HFFc6 (cell line): ENCODE data around the gene UNK. TPM values are rescaled to one million over a fixed set of nuclear protein-coding genes. Genes with fewer than 3 reads are reported as not detected.

ENCODE experiments used
- DNase-seq: peaks from one replicate; pipeline ENCODE4 v3.0.0-alpha.2; 2018
- H3K27ac Mint-ChIP-seq: 2 replicates; pipeline ENCODE4 v1.8.0; 2020; ENCODE audit warnings: mild to moderate bottlenecking, mixed read lengths
- H3K27me3 Mint-ChIP-seq: 2 replicates; pipeline ENCODE4 v1.8.0; 2021; ENCODE audit warnings: mild to moderate bottlenecking, moderate library complexity, mixed read lengths; ENCODE audit not compliant: insufficient read depth
- H3K36me3 Mint-ChIP-seq: 2 replicates; pipeline ENCODE4 v1.8.0; 2021; ENCODE audit warnings: low read depth, mixed read lengths
- H3K4me1 Mint-ChIP-seq: 2 replicates; pipeline ENCODE4 v1.8.0; 2020; ENCODE audit warnings: low read depth, mixed read lengths
- H3K4me3 Mint-ChIP-seq: 2 replicates; pipeline ENCODE4 v1.8.0; 2020; ENCODE audit warnings: mild to moderate bottlenecking, moderate library complexity, mixed read lengths
- H3K9me3 Mint-ChIP-seq: 2 replicates; pipeline ENCODE4 v1.8.0; 2020; ENCODE audit warnings: mild to moderate bottlenecking, mixed read lengths
- microRNA-seq: library from miRNA; unstranded; fragments of <30 nt; microRNA quantifications from one replicate; pipeline ENCODE4, GENCODE V29; 2019
- total RNA-seq, 6 experiments: library from RNA; stranded (reverse); fragmentation: NEBNext Ultra II Directional; extraction: Animal tissue kit (Norgen Biotek cat#: 25700); gene quantifications; 2 replicates in 1 of 6; 3 replicates in 5 of 6; pipeline ENCODE4 v1.2.3, GENCODE V29; 2021
- TF ChIP-seq, protein P1 (sequence below): fragments of 200-600 bp; sonication (generic); IDR thresholded peaks from 2 replicates; pipeline ENCODE4 v1.5.0; 2021; ENCODE audit warnings: antibody characterized with exemption, mild to moderate bottlenecking

Gene UNK
- total RNA-seq, 6 experiments from 2014 or later, result 12.7 to 18.6 (median 16.2) TPM

DNA sequence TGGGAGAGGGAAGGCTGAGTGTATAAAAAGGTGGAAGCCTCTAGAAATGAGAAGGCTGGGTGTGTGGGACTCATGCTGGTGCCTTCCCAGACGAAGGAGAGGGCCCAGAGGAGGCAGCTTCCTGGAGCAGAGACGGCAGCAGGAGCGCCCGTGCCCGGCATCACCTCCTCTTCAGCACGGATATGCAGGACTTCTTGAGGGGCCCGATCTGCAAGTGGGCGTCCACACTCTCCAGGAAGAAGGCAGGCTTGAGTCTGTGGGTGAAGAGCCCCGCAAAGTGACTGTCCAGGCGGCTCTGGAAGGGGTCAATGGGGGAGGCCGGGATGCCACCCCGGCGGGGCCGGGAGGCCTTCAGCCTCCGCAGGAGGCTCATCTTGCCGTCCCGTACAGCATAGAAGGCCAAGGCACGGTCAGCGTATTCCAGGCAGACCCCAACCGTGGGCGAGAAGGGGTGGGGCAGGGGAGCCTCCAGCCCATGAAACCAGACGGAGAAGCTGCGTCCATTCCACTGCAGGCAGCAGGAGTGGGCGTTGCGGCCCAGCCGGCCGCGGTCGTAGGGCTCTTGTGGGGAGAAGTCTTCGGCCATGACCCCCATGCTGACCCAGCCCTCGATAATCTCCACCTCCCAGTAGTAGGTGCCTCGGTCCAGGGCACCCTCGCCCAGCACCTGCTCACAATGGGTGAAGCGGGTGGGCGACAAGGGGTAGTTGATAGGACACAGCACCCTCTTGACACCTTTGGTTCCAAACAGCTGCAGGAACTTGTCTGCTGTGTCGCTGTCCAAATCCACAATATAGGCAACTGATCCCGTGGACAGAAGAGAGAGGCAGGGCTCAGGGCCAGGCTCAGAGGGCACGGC lies 89.9 kb downstream of the UNK start:
- Mint-ChIP-seq H3K9me3 (no peaks in the 10 kb centered on the region), H3K27ac (no peak overlapping the region), H3K4me3 (no peak overlapping the region), H3K27me3 (no peaks in the 10 kb centered on the region; the same call in 1 of the 2 replicates), H3K36me3 (no peaks in the 10 kb centered on the region), H3K4me1 (peaks cover 27% of the 10 kb centered on the region)
- TF ChIP-seq, protein P1, sequence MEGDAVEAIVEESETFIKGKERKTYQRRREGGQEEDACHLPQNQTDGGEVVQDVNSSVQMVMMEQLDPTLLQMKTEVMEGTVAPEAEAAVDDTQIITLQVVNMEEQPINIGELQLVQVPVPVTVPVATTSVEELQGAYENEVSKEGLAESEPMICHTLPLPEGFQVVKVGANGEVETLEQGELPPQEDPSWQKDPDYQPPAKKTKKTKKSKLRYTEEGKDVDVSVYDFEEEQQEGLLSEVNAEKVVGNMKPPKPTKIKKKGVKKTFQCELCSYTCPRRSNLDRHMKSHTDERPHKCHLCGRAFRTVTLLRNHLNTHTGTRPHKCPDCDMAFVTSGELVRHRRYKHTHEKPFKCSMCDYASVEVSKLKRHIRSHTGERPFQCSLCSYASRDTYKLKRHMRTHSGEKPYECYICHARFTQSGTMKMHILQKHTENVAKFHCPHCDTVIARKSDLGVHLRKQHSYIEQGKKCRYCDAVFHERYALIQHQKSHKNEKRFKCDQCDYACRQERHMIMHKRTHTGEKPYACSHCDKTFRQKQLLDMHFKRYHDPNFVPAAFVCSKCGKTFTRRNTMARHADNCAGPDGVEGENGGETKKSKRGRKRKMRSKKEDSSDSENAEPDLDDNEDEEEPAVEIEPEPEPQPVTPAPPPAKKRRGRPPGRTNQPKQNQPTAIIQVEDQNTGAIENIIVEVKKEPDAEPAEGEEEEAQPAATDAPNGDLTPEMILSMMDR, result no peak
- DNase-seq, result no peak

Small RNAs within 50 kb of the gene (microRNA-seq; reads per million reads assigned to microRNA genes)
- 3.1 reads per million for gene MIR4738

Other genes with a start within 250 kb of the UNK start
- gene MYO15B, start 197.0 kb upstream of the UNK start, total RNA-seq, result under 1 TPM in 4 of 6 experiments, not detected in 2; 0.25 to 0.74 (median 0.41) TPM
- gene SMIM5, start 151.4 kb upstream of the UNK start, total RNA-seq, result under 1 TPM in 1 of 6 experiments, not detected in 5; 0.09 TPM
- gene RECQL5, start 117.7 kb upstream of the UNK start, total RNA-seq, result 10 to 100 TPM; 18.7 to 22.6 (median 21.2) TPM
- 10 to 100 TPM; 68.4 to 81.5 (median 71.4) TPM for gene SAP30BP, start 117.5 kb upstream of the UNK start, total RNA-seq
- gene ITGB4, start 63.3 kb upstream of the UNK start, total RNA-seq, result 1 to 10 TPM in 1 of 6 experiments, under 1 TPM in 4, not detected in 1; 0.28 to 1.0 (median 0.76) TPM
- gene GALK1, start 19.6 kb upstream of the UNK start, total RNA-seq, result 10 to 100 TPM; 33.8 to 43.2 (median 37.7) TPM
- gene UNC13D, start 59.6 kb downstream of the UNK start, total RNA-seq, result under 1 TPM; 0.17 to 0.78 (median 0.24) TPM
- gene WBP2, start 70.5 kb downstream of the UNK start, total RNA-seq, result 10 to 100 TPM; 51.4 to 65.5 (median 59.3) TPM
- gene TRIM47, start 93.8 kb downstream of the UNK start, total RNA-seq, result 1 to 10 TPM; 1.0 to 2.3 (median 1.5) TPM
- gene TRIM65, start 112.1 kb downstream of the UNK start, total RNA-seq, result 10 to 100 TPM; 10.3 to 12.6 (median 11.0) TPM
- 10 to 100 TPM; 64.9 to 89.8 (median 70.3) TPM for gene MRPL38, start 120.1 kb downstream of the UNK start, total RNA-seq
- gene FBF1, start 156.2 kb downstream of the UNK start, total RNA-seq, result 10 to 100 TPM in 1 of 6 experiments, 1 to 10 TPM in 5; 5.6 to 10.1 (median 6.3) TPM
- 10 to 100 TPM; 40.4 to 47.2 (median 44.5) TPM for gene ACOX1, start 194.4 kb downstream of the UNK start, total RNA-seq
- 10 to 100 TPM; 13.3 to 15.4 (median 13.8) TPM for gene TEN1, start 194.4 kb downstream of the UNK start, total RNA-seq
- 1 to 10 TPM; 1.9 to 2.9 (median 2.1) TPM for gene CDK3, start 216.0 kb downstream of the UNK start, total RNA-seq
- not detected for gene EVPL, start 242.5 kb downstream of the UNK start, total RNA-seq